Fibroblast of mammary gland (primary cell): ENCODE results near the gene BBS2.
A peak's percentile ranks its signal among the peaks of the same experiment; 100 is the strongest.

Source experiments
- DNase-seq: peaks from one replicate; pipeline ENCODE4 v3.0.0-alpha.2; 2010; ENCODE audit warnings: low read depth
- H3K4me3 ChIP-seq: 2 replicates; pipeline ENCODE4 v1.5.1; 2011; ENCODE audit warnings: low read depth, mild to moderate bottlenecking, low read length, moderate library complexity; ENCODE audit not compliant: control insufficient read depth
- TF ChIP-seq, protein P1 (sequence below): conservative IDR thresholded peaks from 2 replicates; pipeline ENCODE4 v1.5.1; 2011; ENCODE audit warnings: low read depth, low read length, inconsistent platforms; ENCODE audit not compliant: control insufficient read depth, insufficient read depth

Gene BBS2

GRCh38 chr16:56542039-56542438, 22.2 kb upstream of the BBS2 start:
- TF ChIP-seq, protein P1, sequence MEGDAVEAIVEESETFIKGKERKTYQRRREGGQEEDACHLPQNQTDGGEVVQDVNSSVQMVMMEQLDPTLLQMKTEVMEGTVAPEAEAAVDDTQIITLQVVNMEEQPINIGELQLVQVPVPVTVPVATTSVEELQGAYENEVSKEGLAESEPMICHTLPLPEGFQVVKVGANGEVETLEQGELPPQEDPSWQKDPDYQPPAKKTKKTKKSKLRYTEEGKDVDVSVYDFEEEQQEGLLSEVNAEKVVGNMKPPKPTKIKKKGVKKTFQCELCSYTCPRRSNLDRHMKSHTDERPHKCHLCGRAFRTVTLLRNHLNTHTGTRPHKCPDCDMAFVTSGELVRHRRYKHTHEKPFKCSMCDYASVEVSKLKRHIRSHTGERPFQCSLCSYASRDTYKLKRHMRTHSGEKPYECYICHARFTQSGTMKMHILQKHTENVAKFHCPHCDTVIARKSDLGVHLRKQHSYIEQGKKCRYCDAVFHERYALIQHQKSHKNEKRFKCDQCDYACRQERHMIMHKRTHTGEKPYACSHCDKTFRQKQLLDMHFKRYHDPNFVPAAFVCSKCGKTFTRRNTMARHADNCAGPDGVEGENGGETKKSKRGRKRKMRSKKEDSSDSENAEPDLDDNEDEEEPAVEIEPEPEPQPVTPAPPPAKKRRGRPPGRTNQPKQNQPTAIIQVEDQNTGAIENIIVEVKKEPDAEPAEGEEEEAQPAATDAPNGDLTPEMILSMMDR: no peak
- H3K4me3 ChIP-seq: no peak overlapping the region
- DNase-seq: no peak

- H3K4me3 ChIP-seq: no peak overlapping the region
- TF ChIP-seq, protein P1: no peak
- DNase-seq: no peak
Observed at GRCh38 chr16:56539656-56540055, 19.8 kb upstream of the BBS2 start.

GRCh38 chr16:56538331-56538730, 18.5 kb upstream of the BBS2 start:
- DNase-seq: no peak
- TF ChIP-seq, protein P1: no peak
- no peak overlapping the region for H3K4me3 ChIP-seq

- TF ChIP-seq, protein P1: no peak
- H3K4me3 ChIP-seq: no peak overlapping the region
- DNase-seq: no peak
Observed at GRCh38 chr16:56534847-56535383, 15.1 kb upstream of the BBS2 start.

GRCh38 chr16:56532714-56533113, 12.9 kb upstream of the BBS2 start:
- no peak overlapping the region for H3K4me3 ChIP-seq
- no peak for DNase-seq
- TF ChIP-seq, protein P1: no peak

GRCh38 chr16:56530872-56531271, 11.0 kb upstream of the BBS2 start:
- no peak for DNase-seq
- TF ChIP-seq, protein P1: no peak
- no peak overlapping the region for H3K4me3 ChIP-seq

DNA sequence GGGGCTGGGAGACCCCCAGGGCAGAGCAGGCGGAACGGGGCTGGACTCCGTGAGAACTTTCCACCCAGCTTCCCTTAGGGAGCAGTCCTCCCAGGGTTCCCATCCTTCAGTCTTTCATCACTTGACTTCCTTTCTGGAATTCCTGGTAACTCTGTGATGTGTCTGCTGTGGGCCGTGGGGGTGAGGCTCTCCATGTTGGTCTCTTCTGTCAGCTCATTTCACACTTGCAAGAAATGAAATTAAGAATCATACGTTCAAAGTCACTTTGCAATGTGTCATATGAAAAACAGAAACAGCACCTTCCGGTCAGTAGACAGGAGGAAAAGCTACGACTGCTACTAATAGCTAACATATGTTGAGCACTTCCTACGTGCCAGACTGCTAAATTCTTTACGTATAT, 5.4 kb upstream of the BBS2 start:
- TF ChIP-seq, protein P1: no peak
- DNase-seq: peak; percentile 82
- H3K4me3 ChIP-seq: no peak overlapping the region
